ENCODE measurements around the gene ATP8A2.

ATP8A2 gene

DNA sequence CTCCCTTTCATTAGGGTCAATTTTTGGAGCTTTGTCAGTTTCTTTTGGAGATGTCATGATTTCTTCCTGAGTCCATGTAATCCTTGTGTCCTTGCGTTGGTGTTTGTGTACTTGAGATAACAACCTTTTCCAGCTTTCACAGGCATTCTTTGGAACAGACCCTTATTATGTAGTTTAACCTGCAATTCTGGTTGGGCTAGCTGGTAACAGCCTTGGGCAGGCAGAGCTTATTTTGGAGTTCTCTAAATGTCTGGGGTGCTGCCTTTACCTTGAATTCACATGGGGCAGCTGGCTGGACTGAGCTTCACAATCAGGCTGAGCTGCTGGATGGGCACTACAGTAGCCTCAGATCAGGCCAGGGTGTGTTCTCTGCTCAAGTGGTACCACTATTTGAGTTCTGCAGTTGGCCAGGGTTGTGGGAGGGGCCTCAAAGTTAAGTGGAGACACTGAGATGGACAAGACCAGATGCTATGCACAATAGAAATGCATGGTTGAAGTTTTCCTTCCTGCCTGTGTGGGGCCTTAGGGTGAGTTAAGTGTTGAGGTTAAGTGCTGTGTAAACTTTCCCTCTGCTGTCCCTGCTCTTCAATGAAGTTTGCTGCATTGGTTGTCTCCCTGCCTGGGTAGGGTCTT is 277.3 kb downstream of the ATP8A2 start:
- TF ChIP-seq FOXP2 (optimal IDR thresholded peaks at IDR 0.05; ENCODE audit: control extremely low read depth, extremely low read length, insufficient read depth): no peak
- TF ChIP-seq POLR2AphosphoS5 (IDR thresholded peaks at IDR 0.05; ENCODE audit: borderline replicate concordance, low read depth, low read length): no peak
- no peak for TF ChIP-seq EZH2 (IDR thresholded peaks at IDR 0.05)
- H3K4me3 ChIP-seq: no peak overlapping the region
- no peak overlapping the region for H3K27ac ChIP-seq
- no peak for DNase-seq (ENCODE audit: low read depth, low spot score)
- no peak overlapping the region for H3K9ac ChIP-seq (ENCODE audit: insufficient read length)
- H3K36me3 ChIP-seq (ENCODE audit: insufficient read depth, low read length): no peaks in the 10 kb centered on the region
- no peaks in the 10 kb centered on the region for H3K9me3 ChIP-seq (ENCODE audit: low read depth, low read length)

DNA sequence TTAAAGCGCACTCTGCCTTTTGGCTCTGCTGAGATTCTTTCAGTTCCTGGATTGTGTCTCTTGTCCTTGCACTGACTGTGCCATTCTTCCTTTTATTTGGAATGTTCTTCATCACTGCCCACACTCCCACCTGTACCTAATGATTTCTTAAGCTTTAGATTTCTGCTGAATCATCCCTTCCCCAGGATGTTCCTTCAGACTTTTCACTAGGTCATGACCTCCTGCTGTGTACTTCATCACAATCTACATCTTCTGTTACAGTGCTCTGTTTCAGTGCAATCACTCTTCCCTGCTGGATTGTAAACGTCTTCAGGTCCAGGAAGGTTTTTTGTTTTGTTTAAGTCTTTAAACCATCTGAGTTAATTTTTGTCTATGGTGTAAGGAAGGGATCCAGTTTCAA is 281.0 kb downstream of the ATP8A2 start:
- H3K9ac ChIP-seq (ENCODE audit: insufficient read length): no peak overlapping the region
- no peak overlapping the region for H3K27ac ChIP-seq
- DNase-seq (ENCODE audit: low read depth, low spot score): no peak
- TF ChIP-seq POLR2AphosphoS5 (IDR thresholded peaks at IDR 0.05; ENCODE audit: borderline replicate concordance, low read depth, low read length) (no peak), EZH2 (IDR thresholded peaks at IDR 0.05) (no peak), FOXP2 (optimal IDR thresholded peaks at IDR 0.05; ENCODE audit: control extremely low read depth, extremely low read length, insufficient read depth) (no peak)
- no peaks in the 10 kb centered on the region for H3K36me3 ChIP-seq (ENCODE audit: insufficient read depth, low read length)
- no peak overlapping the region for H3K4me3 ChIP-seq
- H3K9me3 ChIP-seq (ENCODE audit: low read depth, low read length): no peaks in the 10 kb centered on the region

DNA sequence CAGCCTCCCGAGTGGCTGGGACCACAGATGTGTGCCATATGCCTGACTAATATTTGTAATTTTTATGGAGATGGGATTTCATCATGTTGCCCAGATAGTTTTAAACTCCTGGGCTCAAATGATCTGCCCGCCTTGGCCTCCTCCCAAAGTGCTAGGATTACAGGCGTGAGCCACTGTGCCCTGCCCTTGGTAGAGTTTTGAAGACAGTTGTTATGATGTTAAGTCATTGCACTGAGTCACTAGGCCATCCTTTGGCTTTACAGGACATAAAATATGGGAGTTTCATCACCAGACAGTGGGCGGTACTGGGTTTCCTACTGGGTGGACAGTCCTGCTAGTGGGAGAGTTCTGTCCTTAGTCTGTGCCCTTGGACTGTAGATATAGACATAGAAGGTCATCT is 282.5 kb downstream of the ATP8A2 start:
- H3K36me3 ChIP-seq (ENCODE audit: insufficient read depth, low read length): no peaks in the 10 kb centered on the region
- H3K27ac ChIP-seq: no peak overlapping the region
- no peak for DNase-seq (ENCODE audit: low read depth, low spot score)
- H3K9me3 ChIP-seq (ENCODE audit: low read depth, low read length): no peaks in the 10 kb centered on the region
- H3K9ac ChIP-seq (ENCODE audit: insufficient read length): no peak overlapping the region
- no peak overlapping the region for H3K4me3 ChIP-seq
- TF ChIP-seq FOXP2 (optimal IDR thresholded peaks at IDR 0.05; ENCODE audit: control extremely low read depth, extremely low read length, insufficient read depth) (no peak), POLR2AphosphoS5 (IDR thresholded peaks at IDR 0.05; ENCODE audit: borderline replicate concordance, low read depth, low read length) (no peak), EZH2 (IDR thresholded peaks at IDR 0.05) (no peak)

DNA sequence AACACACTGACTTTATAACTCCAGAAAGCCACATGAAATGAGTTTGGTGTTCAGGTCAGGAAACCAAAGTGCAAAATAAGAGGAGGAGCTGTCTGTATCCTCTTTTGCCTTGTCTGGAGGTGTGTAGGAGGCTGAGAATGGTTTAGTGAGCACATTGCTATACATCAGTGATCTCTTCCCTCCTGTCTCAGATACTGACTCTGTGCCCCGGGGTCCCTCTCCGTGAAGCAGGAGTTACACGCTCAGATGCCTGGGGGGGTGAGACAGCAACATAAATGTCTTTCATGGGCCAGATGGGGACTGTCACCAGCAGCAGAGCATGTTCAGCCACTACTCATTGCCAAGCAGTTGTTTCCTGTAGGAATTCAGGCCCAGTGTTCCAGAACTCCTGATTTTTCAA is 285.4 kb downstream of the ATP8A2 start:
- Histone ChIP-seq H3K27ac (no peak overlapping the region), H3K9ac (ENCODE audit: insufficient read length) (no peak overlapping the region), H3K36me3 (ENCODE audit: insufficient read depth, low read length) (no peaks in the 10 kb centered on the region), H3K4me3 (no peak overlapping the region), H3K9me3 (ENCODE audit: low read depth, low read length) (no peaks in the 10 kb centered on the region)
- no peak for DNase-seq (ENCODE audit: low read depth, low spot score)
- TF ChIP-seq FOXP2 (optimal IDR thresholded peaks at IDR 0.05; ENCODE audit: control extremely low read depth, extremely low read length, insufficient read depth) (no peak), POLR2AphosphoS5 (IDR thresholded peaks at IDR 0.05; ENCODE audit: borderline replicate concordance, low read depth, low read length) (no peak), EZH2 (IDR thresholded peaks at IDR 0.05) (no peak)

DNA sequence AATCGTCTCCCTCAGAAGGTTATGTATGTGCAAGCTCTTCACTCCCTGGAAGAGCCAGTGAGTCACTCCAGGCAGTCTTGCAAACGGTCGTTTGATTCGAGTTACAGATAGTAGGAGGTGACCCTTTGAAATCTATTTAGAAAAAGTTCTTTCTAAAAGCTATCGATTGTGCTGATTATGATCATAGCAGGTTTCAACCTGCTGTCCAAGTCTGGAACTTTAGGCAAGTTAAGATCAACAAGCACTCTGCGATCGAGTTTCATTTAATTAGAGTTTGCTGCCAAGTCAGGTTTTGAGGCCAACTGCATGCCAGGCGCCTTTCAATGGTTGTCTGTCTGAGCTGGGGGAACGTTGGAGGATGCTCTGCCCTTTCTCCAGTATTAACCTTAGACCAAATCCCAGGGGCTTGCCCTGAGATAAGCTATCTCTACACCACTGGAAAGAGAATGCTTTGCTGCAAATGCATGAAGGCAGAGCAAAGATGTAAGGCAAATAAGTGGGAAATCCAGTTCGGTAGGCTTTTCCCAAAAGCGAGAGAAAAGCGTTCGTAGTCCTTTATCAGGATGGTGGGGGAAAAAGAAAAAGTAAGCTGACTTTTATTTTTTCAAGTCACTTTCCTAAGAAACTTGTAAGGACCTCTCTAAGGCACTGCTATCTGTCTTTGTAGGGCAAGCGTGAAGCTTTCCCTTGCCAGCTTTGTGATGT is 287.5 kb downstream of the ATP8A2 start:
- Histone ChIP-seq H3K36me3 (ENCODE audit: insufficient read depth, low read length) (no peaks in the 10 kb centered on the region), H3K9me3 (ENCODE audit: low read depth, low read length) (no peaks in the 10 kb centered on the region), H3K27ac (no peak overlapping the region), H3K9ac (ENCODE audit: insufficient read length) (no peak overlapping the region), H3K4me3 (no peak overlapping the region)
- no peak for DNase-seq (ENCODE audit: low read depth, low spot score)
- no peak for TF ChIP-seq FOXP2 (optimal IDR thresholded peaks at IDR 0.05; ENCODE audit: control extremely low read depth, extremely low read length, insufficient read depth)
- no peak for TF ChIP-seq POLR2AphosphoS5 (IDR thresholded peaks at IDR 0.05; ENCODE audit: borderline replicate concordance, low read depth, low read length)
- TF ChIP-seq EZH2 (IDR thresholded peaks at IDR 0.05): no peak

DNA sequence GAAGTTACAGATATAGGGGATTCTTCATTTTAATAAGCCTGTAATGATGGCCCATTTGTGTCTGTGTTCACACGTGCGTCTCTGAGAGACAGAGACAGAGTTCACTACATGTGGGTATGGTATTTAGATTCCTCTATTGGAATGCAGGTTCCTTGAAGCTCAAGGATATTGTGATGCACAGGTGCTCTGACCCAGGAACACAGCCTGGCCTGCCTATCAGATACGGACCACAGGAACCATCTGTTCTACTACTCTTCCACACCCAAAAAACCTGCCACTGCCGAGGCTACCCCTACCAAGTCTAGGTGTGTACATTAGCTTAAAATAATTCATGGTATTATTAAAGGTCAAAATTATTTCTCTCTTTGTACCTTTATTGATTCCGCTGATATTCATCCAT is 289.2 kb downstream of the ATP8A2 start:
- H3K9me3 ChIP-seq (ENCODE audit: low read depth, low read length): no peaks in the 10 kb centered on the region
- TF ChIP-seq FOXP2 (optimal IDR thresholded peaks at IDR 0.05; ENCODE audit: control extremely low read depth, extremely low read length, insufficient read depth) (no peak), POLR2AphosphoS5 (IDR thresholded peaks at IDR 0.05; ENCODE audit: borderline replicate concordance, low read depth, low read length) (no peak), EZH2 (IDR thresholded peaks at IDR 0.05) (no peak)
- H3K27ac ChIP-seq: no peak overlapping the region
- no peak overlapping the region for H3K4me3 ChIP-seq
- DNase-seq (ENCODE audit: low read depth, low spot score): no peak
- H3K9ac ChIP-seq (ENCODE audit: insufficient read length): no peak overlapping the region
- H3K36me3 ChIP-seq (ENCODE audit: insufficient read depth, low read length): no peaks in the 10 kb centered on the region

DNA sequence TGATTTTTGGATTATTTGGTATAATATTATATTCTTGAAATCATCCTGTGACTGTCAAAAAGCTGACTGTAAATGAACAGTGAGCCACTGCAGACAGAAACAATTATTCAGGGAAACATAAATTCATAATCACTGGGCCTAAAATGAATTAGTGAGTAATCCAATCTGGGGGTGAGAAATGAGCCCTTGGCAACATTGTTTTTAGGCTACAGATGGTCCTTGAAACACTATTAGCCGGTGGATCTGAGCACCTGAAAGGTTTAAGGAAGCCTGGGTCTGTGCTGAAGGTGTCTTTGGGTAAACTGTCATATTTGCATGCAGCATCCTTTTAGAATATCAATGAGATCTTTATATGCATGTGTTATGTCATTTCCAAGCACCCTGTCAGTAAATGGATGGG is 290.7 kb downstream of the ATP8A2 start:
- TF ChIP-seq POLR2AphosphoS5 (IDR thresholded peaks at IDR 0.05; ENCODE audit: borderline replicate concordance, low read depth, low read length): no peak
- no peak for TF ChIP-seq FOXP2 (optimal IDR thresholded peaks at IDR 0.05; ENCODE audit: control extremely low read depth, extremely low read length, insufficient read depth)
- TF ChIP-seq EZH2 (IDR thresholded peaks at IDR 0.05): no peak
- H3K36me3 ChIP-seq (ENCODE audit: insufficient read depth, low read length): no peaks in the 10 kb centered on the region
- H3K4me3 ChIP-seq: no peak overlapping the region
- no peak for DNase-seq (ENCODE audit: low read depth, low spot score)
- no peak overlapping the region for H3K9ac ChIP-seq (ENCODE audit: insufficient read length)
- no peaks in the 10 kb centered on the region for H3K9me3 ChIP-seq (ENCODE audit: low read depth, low read length)
- H3K27ac ChIP-seq: no peak overlapping the region

DNA sequence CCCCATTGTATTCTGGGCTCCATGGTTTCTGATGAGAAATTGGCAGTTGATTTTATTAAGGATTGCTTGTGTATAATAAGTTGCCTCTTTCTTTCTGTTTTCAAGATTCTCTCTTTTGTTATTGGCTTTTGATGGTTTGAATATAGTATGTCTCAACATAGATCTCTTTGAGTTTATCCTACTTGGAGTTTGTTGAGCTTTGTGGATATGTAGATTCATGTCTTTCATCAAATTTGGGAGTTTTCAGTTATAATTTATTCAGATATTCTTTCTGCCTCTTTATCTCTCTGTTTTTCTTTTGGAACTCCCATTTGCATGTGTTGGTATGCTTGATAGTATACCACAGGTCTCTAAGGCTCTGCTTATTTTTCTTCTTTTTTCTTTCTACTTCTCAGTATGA is 296.6 kb downstream of the ATP8A2 start:
- TF ChIP-seq POLR2AphosphoS5 (IDR thresholded peaks at IDR 0.05; ENCODE audit: borderline replicate concordance, low read depth, low read length): no peak
- TF ChIP-seq FOXP2 (optimal IDR thresholded peaks at IDR 0.05; ENCODE audit: control extremely low read depth, extremely low read length, insufficient read depth): no peak
- TF ChIP-seq EZH2 (IDR thresholded peaks at IDR 0.05): no peak
- no peak overlapping the region for H3K9ac ChIP-seq (ENCODE audit: insufficient read length)
- H3K4me3 ChIP-seq: no peak overlapping the region
- H3K9me3 ChIP-seq (ENCODE audit: low read depth, low read length): no peaks in the 10 kb centered on the region; the same call in 1 of the 2 replicates
- no peaks in the 10 kb centered on the region for H3K36me3 ChIP-seq (ENCODE audit: insufficient read depth, low read length)
- no peak overlapping the region for H3K27ac ChIP-seq
- DNase-seq (ENCODE audit: low read depth, low spot score): no peak
